Neural cell (in vitro differentiated cells): ENCODE data around the gene PLEKHD1. TPM values are rescaled to one million over a fixed set of nuclear protein-coding genes. Genes with fewer than 3 reads are reported as not detected.

Experiments
- H2AFZ ChIP-seq: fragments of 200-600, 300-800 bp; sonication (generic), shearing (Covaris generic); 2 replicates; pipeline ENCODE4 v1.6.0; 2014; ENCODE audit warnings: low read depth, mild to moderate bottlenecking, antibody characterized with exemption, low read length, moderate library complexity
- H3F3A ChIP-seq: fragments of 200-600 bp; shearing (Covaris generic); 2 replicates; pipeline ENCODE4 v1.6.1; 2016; ENCODE audit warnings: mild to moderate bottlenecking, moderate library complexity, mixed read lengths, antibody characterized with exemption, low read length; ENCODE audit not compliant: insufficient read depth, poor library complexity, severe bottlenecking
- H3K27ac ChIP-seq: fragments of 200-600, 300-800 bp; sonication (generic), shearing (Covaris generic); 2 replicates; pipeline ENCODE4 v1.5.1; 2014; ENCODE audit warnings: mild to moderate bottlenecking, low read length, moderate library complexity
- H3K27me3 ChIP-seq: fragments of 300-800, 200-600 bp; sonication (generic), shearing (Covaris generic); 2 replicates; pipeline ENCODE4 v1.6.0; 2014; ENCODE audit warnings: mild to moderate bottlenecking, low read depth, low read length, moderate library complexity; ENCODE audit not compliant: insufficient read depth
- H3K36me3 ChIP-seq: fragments of 300-800, 200-600 bp; sonication (generic), shearing (Covaris generic); 2 replicates; pipeline ENCODE4 v1.5.1; 2014; ENCODE audit warnings: mild to moderate bottlenecking, antibody characterized with exemption, low read length, moderate library complexity; ENCODE audit not compliant: insufficient read depth
- H3K4me2 ChIP-seq: fragments of 300-800, 200-600 bp; sonication (generic), shearing (Covaris generic); 2 replicates; pipeline ENCODE4 v1.6.0; 2014; ENCODE audit warnings: mild to moderate bottlenecking, low read length
- H3K4me3 ChIP-seq: fragments of 300-800, 200-600 bp; sonication (generic), shearing (Covaris generic); 2 replicates; pipeline ENCODE4 v1.5.1; 2014; ENCODE audit warnings: mild to moderate bottlenecking, low read length, moderate library complexity
- H3K79me2 ChIP-seq: fragments of 200-600 bp; shearing (Covaris generic); replicated peaks from 2 replicates; pipeline ENCODE4 v1.6.0; 2014; ENCODE audit warnings: mild to moderate bottlenecking, low read length, moderate library complexity; ENCODE audit not compliant: insufficient read depth
- H3K9ac ChIP-seq: fragments of 300-800, 200-600 bp; sonication (generic), shearing (Covaris generic); 2 replicates; pipeline ENCODE4 v1.6.1; 2016; ENCODE audit warnings: mild to moderate bottlenecking, low read length, mixed read lengths
- H3K9me2 ChIP-seq: fragments of 200-600 bp; shearing (Covaris generic); 2 replicates; pipeline ENCODE4 v1.6.1; 2016; ENCODE audit warnings: mild to moderate bottlenecking, low read length, mixed read lengths; ENCODE audit not compliant: insufficient read depth
- H3K9me3 ChIP-seq: fragments of 200-600, 300-800 bp; sonication (generic), shearing (Covaris generic); 2 replicates; pipeline ENCODE4 v1.6.1; 2016; ENCODE audit warnings: mild to moderate bottlenecking, mixed run types, low read length, moderate library complexity, mixed read lengths
- H4K20me1 ChIP-seq: fragments of 200-600 bp; shearing (Covaris generic); 2 replicates; pipeline ENCODE4 v1.6.1; 2016; ENCODE audit warnings: mild to moderate bottlenecking, mixed run types; ENCODE audit not compliant: insufficient read depth
- EP300 ChIP-seq: fragments of 450-650 bp; conservative IDR thresholded peaks from 2 replicates; pipeline ENCODE4 v1.6.1; 2014; ENCODE audit warnings: antibody characterized with exemption, mild to moderate bottlenecking, moderate library complexity; ENCODE audit not compliant: poor library complexity, severe bottlenecking
- EZH2 ChIP-seq: fragments of 200-600, 300-800 bp; shearing (Covaris generic), sonication (generic); IDR thresholded peaks from 2 replicates; pipeline ENCODE4 v1.6.1; 2014; ENCODE audit warnings: antibody characterized with exemption, low read length, borderline replicate concordance, mild to moderate bottlenecking; ENCODE audit not compliant: insufficient read depth, poor library complexity, severe bottlenecking
- MXI1 ChIP-seq: fragments of 450-650 bp; conservative IDR thresholded peaks from 2 replicates; pipeline ENCODE4 v1.6.1; 2014; ENCODE audit warnings: antibody characterized with exemption, mild to moderate bottlenecking; ENCODE audit not compliant: poor library complexity, severe bottlenecking
- POLR2AphosphoS5 ChIP-seq: IDR thresholded peaks from 2 replicates; pipeline ENCODE4 v1.6.1; 2012
- RAD21 ChIP-seq: fragments of 450-650 bp; conservative IDR thresholded peaks from 2 replicates; pipeline ENCODE4 v1.6.1; 2014; ENCODE audit warnings: antibody characterized with exemption, mild to moderate bottlenecking, moderate library complexity
- SMC3 ChIP-seq: fragments of 450-650 bp; conservative IDR thresholded peaks from 2 replicates; pipeline ENCODE4 v1.6.1; 2014; ENCODE audit warnings: antibody characterized with exemption, mild to moderate bottlenecking, moderate library complexity; ENCODE audit not compliant: poor library complexity
- TAF1 ChIP-seq: IDR thresholded peaks from 2 replicates; pipeline ENCODE4 v1.6.1; 2012; ENCODE audit warnings: low read depth
- polyA plus RNA-seq: library from polyadenylated mRNA; depleted of rRNA; stranded (reverse); fragments of >200 nt; gene quantifications from 2 replicates; pipeline ENCODE4 v1.2.3, GENCODE V29; 2014
- TF ChIP-seq, protein P1 (sequence below): fragments of 450-650 bp; IDR thresholded peaks from 2 replicates; pipeline ENCODE4 v1.5.1; 2014; ENCODE audit warnings: antibody characterized with exemption, mild to moderate bottlenecking, moderate library complexity; ENCODE audit not compliant: poor library complexity, severe bottlenecking
- TF ChIP-seq, protein P2 (sequence below): IDR thresholded peaks from 2 replicates; pipeline ENCODE4 v1.6.1; 2012; ENCODE audit warnings: borderline replicate concordance

The PLEKHD1 gene
- polyA plus RNA-seq, 1 donor from 2014 or later, result 0.52 TPM

- H3K27me3 ChIP-seq, result no peaks in the 10 kb centered on the region
- no peaks in the 10 kb centered on the region for H3K79me2 ChIP-seq
- H2AFZ ChIP-seq, result no peak overlapping the region
- H3K4me3 ChIP-seq, result no peak overlapping the region
- no peaks in the 10 kb centered on the region for H3K9me3 ChIP-seq
- H3K9ac ChIP-seq, result no peak overlapping the region
- H3F3A ChIP-seq, result no peaks in the 10 kb centered on the region
- no peak overlapping the region for H3K4me2 ChIP-seq
- H3K27ac ChIP-seq, result no peak overlapping the region
- no peaks in the 10 kb centered on the region for H3K36me3 ChIP-seq
- no peak for TF ChIP-seq MXI1
- TF ChIP-seq, protein P1, sequence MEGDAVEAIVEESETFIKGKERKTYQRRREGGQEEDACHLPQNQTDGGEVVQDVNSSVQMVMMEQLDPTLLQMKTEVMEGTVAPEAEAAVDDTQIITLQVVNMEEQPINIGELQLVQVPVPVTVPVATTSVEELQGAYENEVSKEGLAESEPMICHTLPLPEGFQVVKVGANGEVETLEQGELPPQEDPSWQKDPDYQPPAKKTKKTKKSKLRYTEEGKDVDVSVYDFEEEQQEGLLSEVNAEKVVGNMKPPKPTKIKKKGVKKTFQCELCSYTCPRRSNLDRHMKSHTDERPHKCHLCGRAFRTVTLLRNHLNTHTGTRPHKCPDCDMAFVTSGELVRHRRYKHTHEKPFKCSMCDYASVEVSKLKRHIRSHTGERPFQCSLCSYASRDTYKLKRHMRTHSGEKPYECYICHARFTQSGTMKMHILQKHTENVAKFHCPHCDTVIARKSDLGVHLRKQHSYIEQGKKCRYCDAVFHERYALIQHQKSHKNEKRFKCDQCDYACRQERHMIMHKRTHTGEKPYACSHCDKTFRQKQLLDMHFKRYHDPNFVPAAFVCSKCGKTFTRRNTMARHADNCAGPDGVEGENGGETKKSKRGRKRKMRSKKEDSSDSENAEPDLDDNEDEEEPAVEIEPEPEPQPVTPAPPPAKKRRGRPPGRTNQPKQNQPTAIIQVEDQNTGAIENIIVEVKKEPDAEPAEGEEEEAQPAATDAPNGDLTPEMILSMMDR, result no peak
- no peak for TF ChIP-seq SMC3
- TF ChIP-seq EP300, result no peak
- no peak for TF ChIP-seq POLR2AphosphoS5
- no peak for TF ChIP-seq EZH2
- no peaks in the 10 kb centered on the region for H4K20me1 ChIP-seq
- no peaks in the 10 kb centered on the region for H3K9me2 ChIP-seq
Measured at GRCh38 chr14:69464379-69464778, 20.1 kb upstream of the PLEKHD1 start.

DNA sequence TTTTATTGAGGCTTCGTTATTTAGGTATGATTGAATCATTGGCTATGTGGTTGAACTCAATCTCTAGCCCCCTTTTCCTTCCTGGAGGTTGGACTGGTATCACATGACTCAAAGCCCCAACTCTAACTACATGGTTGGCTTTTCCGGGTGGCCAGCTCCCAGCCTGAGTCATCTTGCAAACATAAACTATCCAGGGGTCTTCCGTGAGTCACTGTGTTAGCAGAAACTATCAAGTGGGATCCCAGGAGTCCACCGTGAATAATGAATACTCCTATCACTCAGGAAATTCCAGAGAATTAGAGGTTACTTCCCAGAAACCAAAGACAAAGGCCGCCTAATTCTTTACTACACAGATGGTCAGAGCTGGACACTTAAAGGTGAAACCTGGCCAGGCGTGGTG is 19.7 kb upstream of the PLEKHD1 start:
- Histone ChIP-seq H3K9me3 (no peaks in the 10 kb centered on the region), H3K27ac (no peak overlapping the region), H2AFZ (no peak overlapping the region), H3K36me3 (no peaks in the 10 kb centered on the region), H3F3A (no peaks in the 10 kb centered on the region), H3K4me3 (no peak overlapping the region), H3K27me3 (no peaks in the 10 kb centered on the region), H3K79me2 (no peaks in the 10 kb centered on the region), H4K20me1 (no peaks in the 10 kb centered on the region), H3K4me2 (no peak overlapping the region), H3K9me2 (no peaks in the 10 kb centered on the region), H3K9ac (no peak overlapping the region)
- TF ChIP-seq POLR2AphosphoS5, result no peak
- TF ChIP-seq TAF1, result no peak
- TF ChIP-seq, protein P2, sequence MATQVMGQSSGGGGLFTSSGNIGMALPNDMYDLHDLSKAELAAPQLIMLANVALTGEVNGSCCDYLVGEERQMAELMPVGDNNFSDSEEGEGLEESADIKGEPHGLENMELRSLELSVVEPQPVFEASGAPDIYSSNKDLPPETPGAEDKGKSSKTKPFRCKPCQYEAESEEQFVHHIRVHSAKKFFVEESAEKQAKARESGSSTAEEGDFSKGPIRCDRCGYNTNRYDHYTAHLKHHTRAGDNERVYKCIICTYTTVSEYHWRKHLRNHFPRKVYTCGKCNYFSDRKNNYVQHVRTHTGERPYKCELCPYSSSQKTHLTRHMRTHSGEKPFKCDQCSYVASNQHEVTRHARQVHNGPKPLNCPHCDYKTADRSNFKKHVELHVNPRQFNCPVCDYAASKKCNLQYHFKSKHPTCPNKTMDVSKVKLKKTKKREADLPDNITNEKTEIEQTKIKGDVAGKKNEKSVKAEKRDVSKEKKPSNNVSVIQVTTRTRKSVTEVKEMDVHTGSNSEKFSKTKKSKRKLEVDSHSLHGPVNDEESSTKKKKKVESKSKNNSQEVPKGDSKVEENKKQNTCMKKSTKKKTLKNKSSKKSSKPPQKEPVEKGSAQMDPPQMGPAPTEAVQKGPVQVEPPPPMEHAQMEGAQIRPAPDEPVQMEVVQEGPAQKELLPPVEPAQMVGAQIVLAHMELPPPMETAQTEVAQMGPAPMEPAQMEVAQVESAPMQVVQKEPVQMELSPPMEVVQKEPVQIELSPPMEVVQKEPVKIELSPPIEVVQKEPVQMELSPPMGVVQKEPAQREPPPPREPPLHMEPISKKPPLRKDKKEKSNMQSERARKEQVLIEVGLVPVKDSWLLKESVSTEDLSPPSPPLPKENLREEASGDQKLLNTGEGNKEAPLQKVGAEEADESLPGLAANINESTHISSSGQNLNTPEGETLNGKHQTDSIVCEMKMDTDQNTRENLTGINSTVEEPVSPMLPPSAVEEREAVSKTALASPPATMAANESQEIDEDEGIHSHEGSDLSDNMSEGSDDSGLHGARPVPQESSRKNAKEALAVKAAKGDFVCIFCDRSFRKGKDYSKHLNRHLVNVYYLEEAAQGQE, result no peak
- TF ChIP-seq SMC3, result no peak
- no peak for TF ChIP-seq MXI1
- no peak for TF ChIP-seq EP300
- no peak for TF ChIP-seq RAD21
- TF ChIP-seq, protein P1, result no peak
- TF ChIP-seq EZH2, result no peak
